BLaER1 treated with 17β-estradiol and CSF1 and Interleukin-3, amounts not matched to agents 10 nM and 100 nM (cell line): ENCODE results near the gene SLC6A3.
A peak's percentile ranks its signal among the peaks of the same experiment; 100 is the strongest.

ENCODE experiments used
- H3K27ac ChIP-seq, 11 experiments: shearing (Covaris generic); formaldehyde crosslinking; 2 replicates each; pipeline ENCODE4 v1.8.1; 2022
- H3K27me3 ChIP-seq, 11 experiments: shearing (Covaris generic); formaldehyde crosslinking; 2 replicates each; pipeline ENCODE4 v1.8.1; 2022
- H3K36me3 ChIP-seq, 11 experiments: shearing (Covaris generic); formaldehyde crosslinking; 2 replicates each; pipeline ENCODE4 v1.8.1; 2022
- H3K4me1 ChIP-seq, 10 experiments: shearing (Covaris generic); formaldehyde crosslinking; 2 replicates each; pipeline ENCODE4 v1.8.1; 2022
- H3K4me2 ChIP-seq, 11 experiments: shearing (Covaris generic); formaldehyde crosslinking; 2 replicates each; pipeline ENCODE4 v1.8.1; 2022
- H3K4me3 ChIP-seq, 10 experiments: shearing (Covaris generic); formaldehyde crosslinking; 2 replicates each; pipeline ENCODE4 v1.8.1; 2022
- H3K9ac ChIP-seq, 11 experiments: shearing (Covaris generic); formaldehyde crosslinking; 2 replicates each; pipeline ENCODE4 v1.8.1; 2022
- H3K9me3 ChIP-seq, 11 experiments: shearing (Covaris generic); formaldehyde crosslinking; replicated peaks in 1 of 11; 2 replicates each; pipeline ENCODE4 v1.8.1; 2022
- H4K20me1 ChIP-seq, 11 experiments: shearing (Covaris generic); formaldehyde crosslinking; 2 replicates each; pipeline ENCODE4 v1.8.1; 2022
- Cebpa-rat ChIP-seq, 11 experiments: shearing (Covaris generic); IDR thresholded peaks; 2 replicates each; pipeline ENCODE4 v1.8.1; 2022

SLC6A3 gene

DNA sequence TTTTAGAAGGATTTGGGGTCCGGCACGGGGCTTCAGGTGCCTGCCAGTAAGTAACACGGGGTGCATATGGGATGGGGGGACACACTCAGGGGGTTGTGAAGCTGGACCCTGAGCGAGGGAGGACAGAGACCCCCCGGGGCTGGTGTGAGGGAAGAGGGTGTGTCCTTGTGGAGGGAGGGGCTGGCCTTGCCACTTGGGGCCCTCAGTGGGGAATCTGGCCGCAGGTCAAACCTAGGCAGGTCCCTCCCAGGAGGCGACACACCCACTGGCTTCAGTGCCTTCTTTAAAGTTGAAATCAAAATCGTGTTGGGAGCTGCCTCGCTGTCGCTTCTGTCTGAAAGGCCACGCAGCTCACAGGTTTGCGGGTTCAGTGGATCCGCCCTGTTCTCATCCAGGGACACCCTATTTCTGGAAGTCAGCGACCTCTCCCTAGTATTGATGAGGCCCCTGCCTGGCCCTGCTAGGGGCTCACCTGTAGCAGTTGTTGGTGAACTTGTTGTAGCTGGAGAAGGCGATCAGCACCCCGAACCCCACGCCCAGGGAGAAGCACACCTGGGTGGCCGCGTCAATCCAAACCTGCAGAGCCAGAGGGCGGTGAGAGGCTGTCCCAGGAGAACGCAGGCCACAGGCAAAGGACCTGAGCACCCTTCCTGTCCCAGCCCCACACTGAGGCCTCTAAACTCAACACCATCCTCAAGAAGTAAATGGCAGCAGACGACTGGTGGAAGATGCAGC is 29.4 kb downstream of the SLC6A3 start:
- Histone ChIP-seq H4K20me1 (peaks cover 0 to 27% (median 0%) of the 10 kb centered on the region in 11 experiments; a peak in 1 of 22 replicates), H3K4me3 (no peak overlapping the region), H3K9me3 (peaks cover 0 to 27% (median 16%) of the 10 kb centered on the region in 11 experiments; a peak in 14 of 22 replicates), H3K4me2 (peak overlapping the region in 9 of 11 experiments; percentile 30 to 83 (median 67); a peak in 15 of 22 replicates), H3K27me3 (no peaks in the 10 kb centered on the region; a peak in 1 of 22 replicates), H3K9ac (no peak overlapping the region), H3K4me1 (peaks cover 9 to 81% (median 67%) of the 10 kb centered on the region in 10 experiments; a peak in 19 of 20 replicates), H3K36me3 (no peaks in the 10 kb centered on the region), H3K27ac (no peak overlapping the region)
- no peak for TF ChIP-seq Cebpa-rat (IDR thresholded peaks at IDR 0.05)

GRCh38 chr5:1415059-1415425 is 30.2 kb downstream of the SLC6A3 start:
- TF ChIP-seq Cebpa-rat (IDR thresholded peaks at IDR 0.05) = no peak
- peak overlapping the region; percentile 22 to 83 (median 59); a peak in 19 of 22 replicates for H3K4me2 ChIP-seq
- peaks cover 0 to 27% (median 0%) of the 10 kb centered on the region in 11 experiments; a peak in 4 of 22 replicates for H4K20me1 ChIP-seq
- peaks cover 9 to 79% (median 60%) of the 10 kb centered on the region in 10 experiments; a peak in 19 of 20 replicates for H3K4me1 ChIP-seq
- H3K9ac ChIP-seq = peak overlapping the region in 2 of 11 experiments; percentile 2 to 19; a peak in 1 of 22 replicates
- H3K36me3 ChIP-seq = no peaks in the 10 kb centered on the region
- H3K9me3 ChIP-seq = peaks cover 0 to 27% (median 16%) of the 10 kb centered on the region in 11 experiments; a peak in 14 of 22 replicates
- H3K4me3 ChIP-seq = no peak overlapping the region
- H3K27ac ChIP-seq = no peak overlapping the region
- no peaks in the 10 kb centered on the region; a peak in 1 of 22 replicates for H3K27me3 ChIP-seq

GRCh38 chr5:1414311-1415058 is 30.8 kb downstream of the SLC6A3 start:
- H3K27me3 ChIP-seq = no peaks in the 10 kb centered on the region; a peak in 1 of 22 replicates
- H3K9ac ChIP-seq = peak overlapping the region in 3 of 11 experiments; percentile 2 to 51 (median 19); a peak in 3 of 22 replicates
- no peak for TF ChIP-seq Cebpa-rat (IDR thresholded peaks at IDR 0.05)

GRCh38 chr5:1413611-1414241 is 31.5 kb downstream of the SLC6A3 start:
- no peak overlapping the region for H3K27ac ChIP-seq
- H3K4me1 ChIP-seq = peaks cover 12 to 79% (median 57%) of the 10 kb centered on the region in 10 experiments
- no peak overlapping the region for H3K4me3 ChIP-seq
- peaks cover 0 to 27% (median 16%) of the 10 kb centered on the region in 11 experiments; a peak in 14 of 22 replicates for H3K9me3 ChIP-seq
- no peaks in the 10 kb centered on the region; a peak in 1 of 22 replicates for H3K27me3 ChIP-seq
- H4K20me1 ChIP-seq = peaks cover 0 to 40% (median 0%) of the 10 kb centered on the region in 11 experiments; a peak in 7 of 22 replicates
- H3K9ac ChIP-seq = no peak overlapping the region
- H3K4me2 ChIP-seq = peak overlapping the region in 8 of 11 experiments; percentile 30 to 91 (median 82); a peak in 15 of 22 replicates
- no peak for TF ChIP-seq Cebpa-rat (IDR thresholded peaks at IDR 0.05)
- no peaks in the 10 kb centered on the region for H3K36me3 ChIP-seq

More at GRCh38 chr5:1414311-1415058, 30.8 kb downstream of the SLC6A3 start:
- Histone ChIP-seq H3K27ac (no peak overlapping the region), H4K20me1 (peaks cover 0 to 33% (median 0%) of the 10 kb centered on the region in 11 experiments; a peak in 6 of 22 replicates), H3K4me1 (peaks cover 9 to 79% (median 54%) of the 10 kb centered on the region in 10 experiments; a peak in 19 of 20 replicates), H3K4me3 (no peak overlapping the region), H3K36me3 (no peaks in the 10 kb centered on the region), H3K9me3 (peaks cover 0 to 27% (median 16%) of the 10 kb centered on the region in 11 experiments; a peak in 14 of 22 replicates), H3K4me2 (peak overlapping the region; percentile 22 to 91 (median 78); a peak in 19 of 22 replicates)

DNA sequence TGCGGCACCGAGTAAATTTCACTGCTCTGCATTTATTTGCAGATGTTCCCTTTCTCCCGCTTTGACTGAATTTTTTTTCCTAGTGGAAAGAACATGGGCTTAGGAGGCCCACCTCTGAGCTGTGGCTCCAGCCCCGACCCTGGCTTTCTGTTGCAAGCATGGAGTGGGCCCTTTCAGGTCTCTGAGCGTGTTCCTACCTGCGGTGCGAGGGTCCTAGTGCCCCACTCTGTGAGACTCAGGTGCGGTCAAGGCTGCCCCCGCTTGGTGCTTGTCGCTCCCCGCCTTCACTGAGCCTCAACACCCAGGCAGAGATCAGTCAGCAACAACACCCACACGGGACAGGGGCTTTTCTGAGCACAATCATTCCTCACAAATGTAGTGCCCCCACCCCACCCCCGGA is 32.0 kb downstream of the SLC6A3 start:
- no peak overlapping the region for H3K9ac ChIP-seq
- peaks cover 15 to 85% (median 62%) of the 10 kb centered on the region in 10 experiments for H3K4me1 ChIP-seq
- no peaks in the 10 kb centered on the region for H3K36me3 ChIP-seq
- no peak for TF ChIP-seq Cebpa-rat (IDR thresholded peaks at IDR 0.05)
- peaks cover 0 to 45% (median 0%) of the 10 kb centered on the region in 11 experiments; a peak in 7 of 22 replicates for H4K20me1 ChIP-seq
- H3K4me3 ChIP-seq = no peak overlapping the region
- H3K27ac ChIP-seq = no peak overlapping the region
- peaks cover 0 to 24% (median 13%) of the 10 kb centered on the region in 11 experiments; a peak in 14 of 22 replicates for H3K9me3 ChIP-seq
- H3K4me2 ChIP-seq = peak overlapping the region in 8 of 11 experiments; percentile 20 to 91 (median 82); a peak in 14 of 22 replicates
- no peaks in the 10 kb centered on the region; a peak in 1 of 22 replicates for H3K27me3 ChIP-seq

- Histone ChIP-seq H3K27ac (no peak overlapping the region), H3K27me3 (no peaks in the 10 kb centered on the region; a peak in 1 of 22 replicates), H3K36me3 (no peaks in the 10 kb centered on the region), H4K20me1 (peaks cover 0 to 47% (median 0%) of the 10 kb centered on the region in 11 experiments; a peak in 7 of 22 replicates), H3K4me1 (peaks cover 15 to 82% (median 63%) of the 10 kb centered on the region in 10 experiments), H3K4me2 (peak overlapping the region; percentile 13 to 91 (median 78); a peak in 20 of 22 replicates), H3K4me3 (no peak overlapping the region), H3K9ac (no peak overlapping the region), H3K9me3 (peaks cover 0 to 19% (median 12%) of the 10 kb centered on the region in 11 experiments; a peak in 14 of 22 replicates)
- no peak for TF ChIP-seq Cebpa-rat (IDR thresholded peaks at IDR 0.05)
Observed at GRCh38 chr5:1412621-1413020, 32.6 kb downstream of the SLC6A3 start.

DNA sequence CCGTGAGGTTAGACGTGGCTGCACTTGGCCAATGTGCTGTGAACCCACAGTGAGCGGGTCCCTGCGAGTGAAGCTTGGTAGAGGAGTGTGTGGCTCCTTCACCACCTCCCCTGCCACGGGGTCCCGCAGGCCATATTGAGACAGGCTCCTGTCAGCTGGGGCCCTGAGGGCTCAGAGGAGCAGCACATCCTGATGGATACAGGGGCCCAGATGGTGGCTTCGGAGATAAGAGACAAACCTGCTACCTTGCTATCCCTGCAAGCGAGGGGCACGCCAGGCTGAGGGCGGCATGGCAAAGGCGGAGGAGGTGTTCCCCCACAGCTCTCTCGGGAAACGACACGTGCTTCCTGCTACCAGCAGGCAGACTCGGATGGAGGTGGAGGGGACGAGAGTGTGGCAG is 33.1 kb downstream of the SLC6A3 start:
- Histone ChIP-seq H4K20me1 (peaks cover 0 to 47% (median 0%) of the 10 kb centered on the region in 11 experiments; a peak in 7 of 22 replicates), H3K36me3 (no peaks in the 10 kb centered on the region), H3K27ac (no peak overlapping the region), H3K4me2 (peak overlapping the region; percentile 13 to 91 (median 78); a peak in 20 of 22 replicates), H3K27me3 (no peaks in the 10 kb centered on the region; a peak in 1 of 22 replicates), H3K9me3 (peaks cover 0 to 14% (median 9%) of the 10 kb centered on the region in 11 experiments; a peak in 13 of 22 replicates), H3K4me3 (no peak overlapping the region), H3K9ac (no peak overlapping the region), H3K4me1 (peaks cover 15 to 82% (median 63%) of the 10 kb centered on the region in 10 experiments)
- TF ChIP-seq Cebpa-rat (IDR thresholded peaks at IDR 0.05) = no peak

GRCh38 chr5:1411099-1411498 is 34.1 kb downstream of the SLC6A3 start:
- Histone ChIP-seq H3K27me3 (no peaks in the 10 kb centered on the region; a peak in 1 of 22 replicates), H3K4me1 (peaks cover 15 to 76% (median 62%) of the 10 kb centered on the region in 10 experiments), H3K9me3 (peaks cover 0 to 4% (median 0%) of the 10 kb centered on the region in 11 experiments; a peak in 4 of 22 replicates), H4K20me1 (peaks cover 0 to 47% (median 0%) of the 10 kb centered on the region in 11 experiments; a peak in 8 of 22 replicates), H3K9ac (no peak overlapping the region), H3K4me2 (peak overlapping the region in 5 of 11 experiments; percentile 78 to 91 (median 83); a peak in 9 of 22 replicates), H3K36me3 (no peaks in the 10 kb centered on the region), H3K4me3 (no peak overlapping the region), H3K27ac (no peak overlapping the region)
- no peak for TF ChIP-seq Cebpa-rat (IDR thresholded peaks at IDR 0.05)
